Tibial nerve (tissue), 3 donors: ENCODE data around the gene ART5.
"Not testable (repeated sequence)": the region's sequence is repeated elsewhere in the genome, so short reads cannot be mapped to it uniquely, and the experiment has no call there.

Experiments
- CTCF ChIP-seq, 5 experiments: fragments of 200-600 bp in 3 of 5; fragments of 450-650 bp in 2 of 5; sonication (generic) in 3 of 5; IDR thresholded peaks; one replicate each; pipeline ENCODE4 v1.5.1; 2016 to 2019; ENCODE audit warnings: antibody characterized with exemption in 5 of 5, mild to moderate bottlenecking in 3 of 5, moderate library complexity in 2 of 5
- POLR2A ChIP-seq, 2 donors: fragments of 450-650 bp; IDR thresholded peaks; one replicate each; pipeline ENCODE4 v1.6.1; 2017; ENCODE audit warnings: antibody characterized with exemption in 2 of 2, mild to moderate bottlenecking in 2 of 2, moderate library complexity in 2 of 2

- not testable (repeated sequence) for TF ChIP-seq CTCF, POLR2A (IDR thresholded peaks at IDR 0.05)
These were observed 41.6 kb downstream of the ART5 start for GRCh38 chr11:3600201-3600600.
